Middle frontal gyrus (tissue), 1 donor: ENCODE results near the gene MLXIPL.
"Not testable (repeated sequence)": the region's sequence is repeated elsewhere in the genome, so short reads cannot be mapped to it uniquely, and the experiment has no call there.

Source experiments
- DNase-seq: peaks from one replicate; pipeline ENCODE4 v3.0.0-alpha.2; 2015; ENCODE audit warnings: low spot score; ENCODE audit errors: extremely low spot score

The MLXIPL gene

GRCh38 chr7:73550093-73550492 lies 74.2 kb downstream of the MLXIPL start:
- not testable (repeated sequence) for DNase-seq

GRCh38 chr7:73549176-73549575 lies 75.1 kb downstream of the MLXIPL start:
- DNase-seq: no peak

GRCh38 chr7:73547841-73548240 lies 76.5 kb downstream of the MLXIPL start:
- no peak for DNase-seq

- DNase-seq: no peak
Observed at GRCh38 chr7:73544678-73545077, 79.6 kb downstream of the MLXIPL start.
